ENCODE data around the gene CNPY1.

- TF ChIP-seq EZH2 (IDR thresholded peaks at IDR 0.05; ENCODE audit: borderline replicate concordance, low read length) (no peak), CTCF (IDR thresholded peaks at IDR 0.05; ENCODE audit: low read length) (no peak)
Observed at GRCh38 chr7:155569681-155570080, 23.3 kb upstream of the CNPY1 start.

Data from OCI-LY1 (cell line).